SJSA1 (cell line): ENCODE measurements around the gene LAMB3. TPM values are rescaled to one million over a fixed set of nuclear protein-coding genes. Genes with fewer than 3 reads are reported as not detected.

Source experiments
- DNase-seq, 2 experiments: peaks; one replicate each; pipeline ENCODE4 v3.0.0-alpha.2; 2015 to 2020; ENCODE audit warnings: low spot score in 2 of 2, low read depth in 1 of 2
- H3K27ac ChIP-seq: fragments of 250-450 bp; sonication (Bioruptor Pico); 2 replicates; pipeline ENCODE4 v1.5.1; 2020; ENCODE audit warnings: mild to moderate bottlenecking, moderate library complexity
- H3K27me3 ChIP-seq: fragments of 250-450 bp; sonication (Bioruptor Pico); replicated peaks from 2 replicates; pipeline ENCODE4 v1.5.1; 2020; ENCODE audit warnings: mild to moderate bottlenecking, moderate library complexity
- H3K36me3 ChIP-seq: fragments of 250-450 bp; sonication (Bioruptor Pico); 2 replicates; pipeline ENCODE4 v1.5.1; 2020; ENCODE audit warnings: mild to moderate bottlenecking
- H3K4me1 ChIP-seq: fragments of 250-450 bp; sonication (Bioruptor Pico); replicated peaks from 2 replicates; pipeline ENCODE4 v1.6.1; 2021; ENCODE audit warnings: mild to moderate bottlenecking
- H3K4me3 ChIP-seq: fragments of 250-450 bp; sonication (Bioruptor Pico); 2 replicates; pipeline ENCODE4 v1.5.1; 2020; ENCODE audit warnings: mild to moderate bottlenecking
- H3K9me3 ChIP-seq: fragments of 250-450 bp; sonication (Bioruptor Pico); replicated peaks from 2 replicates; pipeline ENCODE4 v1.5.1; 2020; ENCODE audit warnings: mild to moderate bottlenecking
- total RNA-seq: library from RNA; depleted of rRNA; stranded (reverse); fragments of >200 nt; shearing (Covaris generic); gene quantifications from 2 replicates; pipeline ENCODE4 v1.2.3, GENCODE V29; 2014

LAMB3 gene
- total RNA-seq, 1 experiment from 2014 or later: 4.1 TPM

- no peaks in the 10 kb centered on the region for H3K4me1 ChIP-seq
- no peak overlapping the region for H3K4me3 ChIP-seq
- H3K27me3 ChIP-seq: 0 out of 2 replicates have a peak, but pooled peaks cover 4% of the 10 kb centered on the region
- DNase-seq: no peak
- no peaks in the 10 kb centered on the region for H3K36me3 ChIP-seq
- H3K9me3 ChIP-seq: no peaks in the 10 kb centered on the region
- no peak overlapping the region for H3K27ac ChIP-seq
These were observed 54.0 kb downstream of the LAMB3 start for GRCh38 chr1:209598227-209598626.

DNA sequence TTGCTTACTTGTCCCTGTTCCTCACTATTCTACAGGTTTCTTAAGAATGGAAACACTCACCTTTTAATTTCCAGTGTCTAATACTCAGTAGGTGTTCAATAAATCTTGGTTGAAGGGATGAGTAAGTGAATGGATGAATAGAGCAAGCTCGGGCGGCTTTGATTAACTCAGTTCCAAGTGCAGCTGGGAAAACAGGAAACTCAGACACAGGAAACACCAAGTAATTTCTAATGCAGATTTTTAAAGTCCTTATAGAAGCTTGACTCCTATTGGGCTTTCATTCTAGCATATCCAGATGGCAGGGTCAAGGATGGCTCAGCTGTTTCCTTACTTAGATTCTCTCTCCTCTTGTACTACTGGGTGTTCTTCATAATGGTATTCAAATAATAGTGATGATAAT, 54.7 kb downstream of the LAMB3 start:
- 0 out of 2 replicates have a peak, but pooled peaks cover 4% of the 10 kb centered on the region for H3K27me3 ChIP-seq
- no peaks in the 10 kb centered on the region for H3K4me1 ChIP-seq
- H3K4me3 ChIP-seq: no peak overlapping the region
- no peak for DNase-seq
- H3K9me3 ChIP-seq: no peaks in the 10 kb centered on the region
- no peak overlapping the region for H3K27ac ChIP-seq
- no peaks in the 10 kb centered on the region for H3K36me3 ChIP-seq

- Histone ChIP-seq H3K27ac (no peak overlapping the region), H3K4me3 (no peak overlapping the region), H3K4me1 (no peaks in the 10 kb centered on the region), H3K9me3 (no peaks in the 10 kb centered on the region), H3K27me3 (0 out of 2 replicates have a peak, but pooled peaks cover 4% of the 10 kb centered on the region), H3K36me3 (no peaks in the 10 kb centered on the region)
- no peak for DNase-seq
These were observed 56.5 kb downstream of the LAMB3 start for GRCh38 chr1:209595599-209596285.

DNA sequence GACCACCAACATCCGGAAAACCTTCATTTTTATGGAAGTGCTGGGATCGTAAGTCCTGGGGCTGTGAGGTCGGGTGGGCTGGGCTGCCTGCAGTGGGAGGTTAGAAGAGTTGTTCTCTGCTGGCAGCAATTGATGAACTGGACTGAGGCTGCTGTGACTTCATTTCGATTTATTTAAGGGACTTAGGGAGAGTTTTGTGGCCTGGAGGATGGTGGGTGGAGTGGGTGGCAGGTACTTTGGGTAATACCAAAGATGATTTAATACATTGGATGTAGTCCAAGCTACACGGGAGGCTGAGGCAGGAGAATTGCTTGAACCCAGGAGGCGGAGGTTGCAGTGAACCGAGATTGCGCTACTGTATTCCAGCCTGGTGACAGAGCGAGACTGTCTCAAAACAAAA, 57.2 kb downstream of the LAMB3 start:
- no peak for DNase-seq
- Histone ChIP-seq H3K36me3 (no peaks in the 10 kb centered on the region), H3K27ac (no peak overlapping the region)

DNA sequence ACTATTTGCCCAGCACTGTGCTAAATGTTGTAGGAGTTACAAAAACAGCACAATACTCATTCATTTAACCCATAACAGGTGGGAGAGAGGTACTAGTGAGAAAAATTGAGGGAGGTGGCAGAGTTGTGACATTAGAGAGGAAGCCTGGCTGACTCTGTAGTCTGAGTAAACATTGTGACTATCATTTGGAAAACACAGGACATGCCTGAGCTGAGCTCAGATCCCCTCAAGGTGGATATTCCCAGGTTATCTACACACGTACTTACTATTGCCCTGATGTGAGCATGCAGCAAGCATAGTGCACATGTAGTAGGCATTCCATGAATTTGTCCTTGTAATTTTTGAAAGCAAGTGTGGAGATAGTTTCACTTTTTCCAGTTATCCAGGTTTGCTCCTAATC, 57.8 kb downstream of the LAMB3 start:
- H3K27me3 ChIP-seq: 0 out of 2 replicates have a peak, but pooled peaks cover 4% of the 10 kb centered on the region
- H3K27ac ChIP-seq: no peak overlapping the region
- no peak for DNase-seq
- H3K4me1 ChIP-seq: no peaks in the 10 kb centered on the region
- no peaks in the 10 kb centered on the region for H3K9me3 ChIP-seq
- H3K36me3 ChIP-seq: no peaks in the 10 kb centered on the region
- H3K4me3 ChIP-seq: no peak overlapping the region

More for the DNA sequence above, 57.2 kb downstream of the LAMB3 start:
- Histone ChIP-seq H3K27me3 (0 out of 2 replicates have a peak, but pooled peaks cover 4% of the 10 kb centered on the region), H3K4me1 (no peaks in the 10 kb centered on the region), H3K9me3 (no peaks in the 10 kb centered on the region), H3K4me3 (no peak overlapping the region)

DNA sequence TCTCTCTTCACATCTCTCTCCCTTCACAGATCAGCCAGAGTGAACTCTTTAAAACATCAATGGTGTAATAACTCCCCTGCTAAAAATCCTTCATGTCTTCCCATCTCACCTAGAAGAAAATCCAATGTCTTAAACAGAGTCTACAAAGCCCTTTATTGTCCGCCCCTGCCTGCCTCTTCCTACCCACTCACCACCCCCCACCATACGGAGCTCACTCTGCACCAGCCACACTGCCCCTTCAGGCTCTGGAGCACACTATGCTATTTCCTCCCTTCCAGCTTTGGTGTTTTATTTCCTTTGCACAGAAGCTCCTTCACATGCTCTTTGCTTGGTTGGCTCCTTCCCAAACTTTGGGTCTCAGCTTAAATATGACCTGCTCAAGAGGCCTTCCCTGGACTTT, 58.5 kb downstream of the LAMB3 start:
- Histone ChIP-seq H3K4me1 (no peaks in the 10 kb centered on the region), H3K4me3 (no peak overlapping the region), H3K27me3 (0 out of 2 replicates have a peak, but pooled peaks cover 4% of the 10 kb centered on the region), H3K27ac (no peak overlapping the region), H3K9me3 (no peaks in the 10 kb centered on the region), H3K36me3 (no peaks in the 10 kb centered on the region)
- no peak for DNase-seq

- Histone ChIP-seq H3K36me3 (no peaks in the 10 kb centered on the region), H3K27me3 (peaks cover 5% of the 10 kb centered on the region), H3K27ac (no peak overlapping the region), H3K9me3 (no peaks in the 10 kb centered on the region), H3K4me1 (peaks cover 3% of the 10 kb centered on the region; the same call in 1 of the 2 replicates), H3K4me3 (no peak overlapping the region)
- no peak for DNase-seq
These were observed 61.8 kb downstream of the LAMB3 start for GRCh38 chr1:209590405-209590804.

DNA sequence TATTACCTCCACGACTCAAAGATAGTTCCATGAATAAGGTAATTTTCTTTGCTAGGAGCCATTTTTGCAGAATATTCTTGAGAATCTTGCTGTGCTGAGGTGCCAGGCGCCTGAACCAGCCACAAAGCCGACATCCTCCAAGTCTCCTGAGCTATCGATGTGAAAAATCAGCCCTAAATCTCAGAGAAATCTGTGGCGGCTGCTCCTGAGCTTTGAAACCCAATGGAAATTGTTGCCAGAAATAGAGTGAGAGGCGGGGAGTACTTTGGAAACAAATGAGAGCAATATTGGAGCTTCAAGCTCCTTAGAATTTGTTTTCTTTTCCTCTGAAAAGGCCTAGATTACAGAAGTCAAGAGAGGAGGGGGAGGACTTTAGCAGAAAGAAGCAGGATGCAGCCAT, 62.4 kb downstream of the LAMB3 start:
- no peak overlapping the region for H3K4me3 ChIP-seq
- H3K27ac ChIP-seq: no peak overlapping the region
- peaks cover 10% of the 10 kb centered on the region for H3K27me3 ChIP-seq
- peaks cover 3% of the 10 kb centered on the region; the same call in 1 of the 2 replicates for H3K4me1 ChIP-seq
- no peak for DNase-seq
- no peaks in the 10 kb centered on the region for H3K9me3 ChIP-seq
- no peaks in the 10 kb centered on the region for H3K36me3 ChIP-seq

- Histone ChIP-seq H3K4me1 (peaks cover 3% of the 10 kb centered on the region; the same call in 1 of the 2 replicates), H3K27ac (no peak overlapping the region), H3K9me3 (no peaks in the 10 kb centered on the region), H3K27me3 (peaks cover 13% of the 10 kb centered on the region), H3K4me3 (no peak overlapping the region), H3K36me3 (no peaks in the 10 kb centered on the region)
- no peak for DNase-seq
These were observed 62.8 kb downstream of the LAMB3 start for GRCh38 chr1:209589440-209589839.

DNA sequence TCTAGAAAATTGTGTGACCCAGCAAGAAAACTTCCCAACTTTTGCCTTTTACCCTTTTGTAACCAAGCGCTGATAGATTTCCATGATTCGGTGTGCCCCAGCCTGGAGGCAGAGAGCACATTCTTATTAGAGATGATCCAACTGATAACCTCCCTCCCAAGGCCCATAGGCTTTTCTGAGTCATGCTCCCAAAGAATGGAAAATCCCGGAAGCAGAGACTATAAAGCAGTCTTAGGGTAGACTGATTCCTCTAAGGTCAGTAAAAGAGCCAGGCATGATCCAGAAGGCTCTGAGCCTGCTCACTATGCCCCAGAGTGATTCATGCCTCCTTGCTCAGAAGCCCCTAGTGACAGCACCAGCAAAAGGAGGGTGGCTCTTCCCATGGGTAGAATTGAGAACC, 64.4 kb downstream of the LAMB3 start:
- H3K4me3 ChIP-seq: no peak overlapping the region
- H3K4me1 ChIP-seq: peaks cover 3% of the 10 kb centered on the region; the same call in 1 of the 2 replicates
- DNase-seq: no peak
- H3K36me3 ChIP-seq: no peaks in the 10 kb centered on the region
- H3K27me3 ChIP-seq: peaks cover 18% of the 10 kb centered on the region
- no peak overlapping the region for H3K27ac ChIP-seq
- no peaks in the 10 kb centered on the region for H3K9me3 ChIP-seq

DNA sequence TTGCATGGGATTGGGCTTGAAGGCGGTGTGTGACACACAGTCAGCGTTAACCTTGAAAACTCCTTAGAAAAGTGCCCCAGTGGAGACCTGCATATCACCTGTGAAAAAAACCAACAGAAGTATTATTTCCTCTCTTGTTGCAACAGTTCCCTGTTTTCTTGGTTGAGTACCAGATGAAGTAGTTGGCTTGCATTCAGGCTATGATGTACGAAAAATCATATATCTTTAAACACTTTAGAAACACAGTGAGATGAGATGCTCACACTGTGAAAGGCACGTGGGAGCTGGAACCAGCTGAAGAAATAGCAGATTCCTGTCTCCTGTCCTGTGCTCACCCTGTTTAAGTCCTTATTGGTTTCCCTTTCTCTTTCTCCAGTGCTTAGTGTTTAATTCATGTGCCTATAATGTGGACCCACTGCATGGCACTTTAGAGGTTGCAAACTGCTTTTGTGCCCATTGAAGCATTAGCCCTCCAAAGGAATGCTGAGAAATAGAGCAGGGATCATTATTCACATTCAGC, 65.9 kb downstream of the LAMB3 start:
- H3K27ac ChIP-seq: no peak overlapping the region
- peaks cover 3% of the 10 kb centered on the region; the same call in 1 of the 2 replicates for H3K4me1 ChIP-seq
- H3K36me3 ChIP-seq: no peaks in the 10 kb centered on the region
- H3K9me3 ChIP-seq: no peaks in the 10 kb centered on the region
- H3K4me3 ChIP-seq: no peak overlapping the region
- no peak for DNase-seq
- H3K27me3 ChIP-seq: peaks cover 23% of the 10 kb centered on the region

- no peak overlapping the region for H3K27ac ChIP-seq
- peaks cover 3% of the 10 kb centered on the region; the same call in 1 of the 2 replicates for H3K4me1 ChIP-seq
- H3K4me3 ChIP-seq: no peak overlapping the region
- peaks cover 23% of the 10 kb centered on the region for H3K27me3 ChIP-seq
- DNase-seq: no peak
- no peaks in the 10 kb centered on the region for H3K36me3 ChIP-seq
- no peaks in the 10 kb centered on the region for H3K9me3 ChIP-seq
These were observed 66.6 kb downstream of the LAMB3 start for GRCh38 chr1:209585672-209586071.

GRCh38 chr1:209585197-209585596, 67.0 kb downstream of the LAMB3 start:
- H3K9me3 ChIP-seq: no peaks in the 10 kb centered on the region
- no peak overlapping the region for H3K27ac ChIP-seq
- H3K4me1 ChIP-seq: peaks cover 3% of the 10 kb centered on the region; the same call in 1 of the 2 replicates
- no peak overlapping the region for H3K4me3 ChIP-seq
- peaks cover 23% of the 10 kb centered on the region for H3K27me3 ChIP-seq
- H3K36me3 ChIP-seq: no peaks in the 10 kb centered on the region
- DNase-seq: no peak

- Histone ChIP-seq H3K27me3 (peaks cover 23% of the 10 kb centered on the region), H3K4me1 (peaks cover 3% of the 10 kb centered on the region; the same call in 1 of the 2 replicates), H3K9me3 (no peaks in the 10 kb centered on the region), H3K4me3 (no peak overlapping the region), H3K27ac (no peak overlapping the region), H3K36me3 (no peaks in the 10 kb centered on the region)
- no peak for DNase-seq
These were observed 68.0 kb downstream of the LAMB3 start for GRCh38 chr1:209584231-209584672.
